ENCODE measurements around the gene PLEK2.

DNA sequence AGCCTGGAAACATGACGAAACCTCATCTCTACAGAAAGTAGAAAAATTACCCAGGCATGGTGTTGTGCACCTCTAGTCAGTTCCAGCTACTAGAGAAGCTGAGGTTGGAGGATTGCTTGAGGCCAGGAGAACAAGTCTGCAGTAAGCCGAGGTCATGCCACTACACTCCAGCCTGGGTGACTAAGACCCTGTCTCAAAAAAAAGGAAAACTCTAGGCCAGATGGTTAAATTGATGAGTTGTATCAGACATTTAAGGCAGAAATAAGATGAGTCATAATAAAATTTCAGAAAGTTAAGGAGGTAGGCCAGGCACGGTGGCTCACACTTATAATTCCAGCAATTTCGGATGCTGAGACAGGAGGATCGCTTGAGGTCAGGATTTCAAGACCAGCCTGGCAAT is 41.1 kb downstream of the PLEK2 start:
- no peak for TF ChIP-seq POLR2A (IDR thresholded peaks at IDR 0.05)
- TF ChIP-seq, protein P1, sequence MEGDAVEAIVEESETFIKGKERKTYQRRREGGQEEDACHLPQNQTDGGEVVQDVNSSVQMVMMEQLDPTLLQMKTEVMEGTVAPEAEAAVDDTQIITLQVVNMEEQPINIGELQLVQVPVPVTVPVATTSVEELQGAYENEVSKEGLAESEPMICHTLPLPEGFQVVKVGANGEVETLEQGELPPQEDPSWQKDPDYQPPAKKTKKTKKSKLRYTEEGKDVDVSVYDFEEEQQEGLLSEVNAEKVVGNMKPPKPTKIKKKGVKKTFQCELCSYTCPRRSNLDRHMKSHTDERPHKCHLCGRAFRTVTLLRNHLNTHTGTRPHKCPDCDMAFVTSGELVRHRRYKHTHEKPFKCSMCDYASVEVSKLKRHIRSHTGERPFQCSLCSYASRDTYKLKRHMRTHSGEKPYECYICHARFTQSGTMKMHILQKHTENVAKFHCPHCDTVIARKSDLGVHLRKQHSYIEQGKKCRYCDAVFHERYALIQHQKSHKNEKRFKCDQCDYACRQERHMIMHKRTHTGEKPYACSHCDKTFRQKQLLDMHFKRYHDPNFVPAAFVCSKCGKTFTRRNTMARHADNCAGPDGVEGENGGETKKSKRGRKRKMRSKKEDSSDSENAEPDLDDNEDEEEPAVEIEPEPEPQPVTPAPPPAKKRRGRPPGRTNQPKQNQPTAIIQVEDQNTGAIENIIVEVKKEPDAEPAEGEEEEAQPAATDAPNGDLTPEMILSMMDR (IDR thresholded peaks at IDR 0.05), result no peak
- TF ChIP-seq EP300 (IDR thresholded peaks at IDR 0.05), result no peak

All from suprapubic skin (tissue), 3 donors.